ENCODE data around the gene C20orf141. TPM values are rescaled to one million over a fixed set of nuclear protein-coding genes. Genes with fewer than 3 reads are reported as not detected.

C20orf141 gene
- total RNA-seq, 1 experiment from 2014 or later: not detected

DNA sequence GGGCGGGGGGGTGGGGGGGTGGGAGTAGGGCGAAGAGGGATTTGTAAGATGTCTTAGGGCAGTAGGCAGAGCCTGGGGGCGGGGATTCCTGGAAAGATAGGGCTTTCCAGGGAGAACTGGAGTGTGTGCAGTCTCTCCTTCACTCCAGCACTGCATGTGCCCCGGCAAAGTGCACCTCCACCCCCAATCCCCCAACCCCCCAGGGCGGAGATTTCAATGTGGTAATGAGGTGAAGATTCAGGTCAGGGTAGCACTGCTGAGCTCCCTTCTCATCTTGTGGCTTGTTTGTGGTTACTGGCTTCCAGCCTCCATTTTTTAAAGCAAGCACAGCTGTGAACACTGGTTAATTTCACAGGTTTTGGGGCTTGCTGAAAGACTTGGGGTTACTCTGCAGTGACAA lies 7.3 kb downstream of the C20orf141 start:
- no peak overlapping the region for H3K23ac ChIP-seq (ENCODE audit: insufficient read length, low read depth, low read length)
- no peak for DNase-seq
- H4K5ac ChIP-seq (ENCODE audit: insufficient read length, low read depth, low read length): no peak overlapping the region
- peaks cover 39% of the 10 kb centered on the region for H3K27me3 Mint-ChIP-seq (ENCODE audit: low read depth)
- no peaks in the 10 kb centered on the region for H3K79me2 ChIP-seq (ENCODE audit: insufficient read depth, low read length)
- H3K4me3 Mint-ChIP-seq: no peak overlapping the region; a peak in 1 of 5 replicates
- H2AK5ac ChIP-seq (ENCODE audit: insufficient read length, low read length): no peak overlapping the region
- H3K14ac ChIP-seq (ENCODE audit: insufficient read depth, low read length): no peak overlapping the region
- no peak overlapping the region for H2BK120ac ChIP-seq (ENCODE audit: low read depth, low read length, poor library complexity, severe bottlenecking)
- peaks cover 6% of the 10 kb centered on the region for H3K23me2 ChIP-seq (ENCODE audit: insufficient read length, low read depth, low read length, poor library complexity, severe bottlenecking)
- H2AFZ ChIP-seq (ENCODE audit: low read length): no peak overlapping the region
- no peak overlapping the region for H2BK15ac ChIP-seq (ENCODE audit: low read depth, low read length)
- no peak overlapping the region for H2BK20ac ChIP-seq (ENCODE audit: low read depth, low read length, poor library complexity, severe bottlenecking)
- TF ChIP-seq, protein P1, sequence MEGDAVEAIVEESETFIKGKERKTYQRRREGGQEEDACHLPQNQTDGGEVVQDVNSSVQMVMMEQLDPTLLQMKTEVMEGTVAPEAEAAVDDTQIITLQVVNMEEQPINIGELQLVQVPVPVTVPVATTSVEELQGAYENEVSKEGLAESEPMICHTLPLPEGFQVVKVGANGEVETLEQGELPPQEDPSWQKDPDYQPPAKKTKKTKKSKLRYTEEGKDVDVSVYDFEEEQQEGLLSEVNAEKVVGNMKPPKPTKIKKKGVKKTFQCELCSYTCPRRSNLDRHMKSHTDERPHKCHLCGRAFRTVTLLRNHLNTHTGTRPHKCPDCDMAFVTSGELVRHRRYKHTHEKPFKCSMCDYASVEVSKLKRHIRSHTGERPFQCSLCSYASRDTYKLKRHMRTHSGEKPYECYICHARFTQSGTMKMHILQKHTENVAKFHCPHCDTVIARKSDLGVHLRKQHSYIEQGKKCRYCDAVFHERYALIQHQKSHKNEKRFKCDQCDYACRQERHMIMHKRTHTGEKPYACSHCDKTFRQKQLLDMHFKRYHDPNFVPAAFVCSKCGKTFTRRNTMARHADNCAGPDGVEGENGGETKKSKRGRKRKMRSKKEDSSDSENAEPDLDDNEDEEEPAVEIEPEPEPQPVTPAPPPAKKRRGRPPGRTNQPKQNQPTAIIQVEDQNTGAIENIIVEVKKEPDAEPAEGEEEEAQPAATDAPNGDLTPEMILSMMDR (conservative IDR thresholded peaks at IDR 0.05): no peak
- no peaks in the 10 kb centered on the region for H3K4me1 ChIP-seq (ENCODE audit: insufficient read depth, low read length)
- peaks cover 9% of the 10 kb centered on the region; the same call in 1 of the 2 replicates for H3K27me3 ChIP-seq (ENCODE audit: insufficient read depth, low read length)
- no peaks in the 10 kb centered on the region for H3K9me3 ChIP-seq (ENCODE audit: control insufficient read depth, low read depth, low read length)
- no peaks in the 10 kb centered on the region for H3K79me1 ChIP-seq (ENCODE audit: insufficient read depth, low read depth, low read length, poor library complexity, severe bottlenecking)
- H3K4ac ChIP-seq (ENCODE audit: low read depth, low read length): no peak overlapping the region
- H3K18ac ChIP-seq (ENCODE audit: insufficient read length, low read depth, low read length): no peak overlapping the region
- no peak overlapping the region for H3K4me2 ChIP-seq (ENCODE audit: insufficient read depth, insufficient read length, low read length)
- H4K8ac ChIP-seq (replicated peaks; ENCODE audit: insufficient read length, low read depth, low read length): no peak overlapping the region
- no CpG with 5 or more reads among the region's 5 CpGs for WGBS (ENCODE audit: extremely low coverage, insufficient read length, low lambda C conversion rate)
- no peak overlapping the region for H4K91ac ChIP-seq (ENCODE audit: insufficient read length, low read depth, low read length)
- no peaks in the 10 kb centered on the region for H4K20me1 ChIP-seq (ENCODE audit: control insufficient read depth, insufficient read depth, insufficient read length)
- H3K9me3 Mint-ChIP-seq: 0 out of 5 replicates have a peak, but pooled peaks cover 0 to 2% of the 10 kb centered on the region in 2 experiments
- H2BK12ac ChIP-seq (ENCODE audit: insufficient read length, low read depth, low read length): no peak overlapping the region
- H3K9ac ChIP-seq (ENCODE audit: extremely low read depth, insufficient read length, low read length): no peak overlapping the region
- H3K4me1 Mint-ChIP-seq: peaks cover 18 to 22% of the 10 kb centered on the region in 2 experiments
- H3T11ph ChIP-seq (ENCODE audit: low read length): no peak overlapping the region
- no peaks in the 10 kb centered on the region; a peak in 1 of 7 replicates for H3K36me3 Mint-ChIP-seq (ENCODE audit: insufficient read depth in 1 of 3, low read depth in 3 of 3)
- H3K56ac ChIP-seq (ENCODE audit: insufficient read length, low read depth, low read length): no peak overlapping the region
- H3K27ac ChIP-seq (ENCODE audit: insufficient read length, low read depth, low read length): no peak overlapping the region
- H3K27ac Mint-ChIP-seq: no peak overlapping the region
- H2BK5ac ChIP-seq (ENCODE audit: insufficient read length, low read length): no peak overlapping the region
